SK-N-SH (cell line): ENCODE results near the gene SLC35G2. TPM values are rescaled to one million over a fixed set of nuclear protein-coding genes. Genes with fewer than 3 reads are reported as not detected.
A peak's percentile ranks its signal among the peaks of the same experiment; 100 is the strongest.
"Not testable (repeated sequence)": the region's sequence is repeated elsewhere in the genome, so short reads cannot be mapped to it uniquely, and the experiment has no call there.

ENCODE experiments used
- CTCF ChIA-PET: fragments of 300-600, 350-600 bp; formaldehyde crosslinking; extraction: SDS; loops from one replicate; lab custom pipeline; 2021; lab: Yijun Ruan, JAX
- POLR2A ChIA-PET: fragments of 350-600 bp; sonication (Branson Sonifier 250); formaldehyde crosslinking; extraction: SDS; loops from one replicate; lab custom pipeline; 2020; ENCODE audit warnings: antibody characterized with exemption, inconsistent platforms; lab: Yijun Ruan, JAX
- DNase-seq: peaks from one replicate; pipeline ENCODE4 v3.0.0; 2012
- H2AFZ ChIP-seq: fragments of 200-600 bp; sonication (generic); 2 replicates; pipeline ENCODE4 v1.8.1; 2016; ENCODE audit warnings: antibody characterized with exemption, mild to moderate bottlenecking, low read depth
- H3F3A ChIP-seq: fragments of 200-600 bp; sonication (generic); replicated peaks from 2 replicates; pipeline ENCODE3; 2016; ENCODE audit warnings: antibody characterized with exemption, mild to moderate bottlenecking; ENCODE audit not compliant: insufficient read depth
- H3K27ac ChIP-seq, 2 experiments: fragments of 200-500 bp in 1 of 2; fragments of 200-600 bp in 1 of 2; sonication (Bioruptor generic) in 1 of 2; sonication (generic), shearing (Covaris generic) in 1 of 2; 2 replicates each; pipeline versions ENCODE4 v1.5.1 to v1.6.1; 2014 to 2016; ENCODE audit warnings: low read depth in 2 of 2, inconsistent platforms in 1 of 2, low read length in 1 of 2, mild to moderate bottlenecking in 1 of 2, mixed read lengths in 1 of 2
- H3K27me3 ChIP-seq: fragments of 200-600 bp; sonication (generic), shearing (Covaris generic); 2 replicates; pipeline ENCODE4 v1.6.1; 2016; ENCODE audit warnings: mixed run types; ENCODE audit not compliant: insufficient read depth
- H3K36me3 ChIP-seq, 2 experiments: fragments of 200-500 bp in 1 of 2; fragments of 200-600 bp in 1 of 2; sonication (Bioruptor generic) in 1 of 2; sonication (generic) in 1 of 2; replicated peaks in 1 of 2; 2 replicates each; pipeline versions ENCODE3 to v1.5.1; 2014 to 2016; ENCODE audit warnings: low read length in 1 of 2, mild to moderate bottlenecking in 1 of 2; ENCODE audit not compliant: insufficient read depth in 2 of 2, control insufficient read depth in 1 of 2
- H3K4me1 ChIP-seq, 2 experiments: fragments of 200-500 bp in 1 of 2; fragments of 200-600 bp in 1 of 2; sonication (Bioruptor generic) in 1 of 2; sonication (generic), shearing (Covaris generic) in 1 of 2; 2 replicates each; pipeline versions ENCODE4 v1.5.1 to v1.6.1; 2014 to 2016; ENCODE audit warnings: low read depth in 1 of 2, low read length in 1 of 2, mixed run types in 1 of 2; ENCODE audit not compliant: insufficient read depth in 2 of 2, control insufficient read depth in 1 of 2
- H3K4me2 ChIP-seq: fragments of 200-600 bp; sonication (generic), shearing (Covaris generic); 2 replicates; pipeline ENCODE4 v1.6.1; 2017; ENCODE audit warnings: mixed run types
- H3K4me3 ChIP-seq, 2 experiments: fragments of 200-500 bp in 1 of 2; fragments of 200-600 bp in 1 of 2; sonication (Bioruptor generic) in 1 of 2; sonication (generic), shearing (Covaris generic) in 1 of 2; 2 replicates each; pipeline versions ENCODE4 v1.5.1 to v1.8.1; 2014 to 2016; ENCODE audit warnings: low read depth in 2 of 2, inconsistent platforms in 1 of 2, low read length in 1 of 2, mild to moderate bottlenecking in 1 of 2, mixed read lengths in 1 of 2, moderate library complexity in 1 of 2
- H3K79me2 ChIP-seq: fragments of 200-600 bp; sonication (generic); 2 replicates; pipeline ENCODE4 v1.8.1; 2017; ENCODE audit warnings: mild to moderate bottlenecking; ENCODE audit not compliant: insufficient read depth
- H3K9ac ChIP-seq: fragments of 200-600 bp; sonication (generic); 2 replicates; pipeline ENCODE4 v1.6.1; 2017; ENCODE audit warnings: mixed run types
- H3K9me2 ChIP-seq: fragments of 200-600 bp; sonication (generic); 2 replicates; pipeline ENCODE4 v1.6.1; 2017; ENCODE audit warnings: mixed run types
- H3K9me3 ChIP-seq: fragments of 200-600 bp; sonication (generic); 2 replicates; pipeline ENCODE4 v1.6.1; 2017; ENCODE audit warnings: mixed run types, mild to moderate bottlenecking, moderate library complexity
- H4K20me1 ChIP-seq: fragments of 200-600 bp; sonication (generic); 2 replicates; pipeline ENCODE4 v1.6.1; 2017; ENCODE audit warnings: mild to moderate bottlenecking, mixed run types; ENCODE audit not compliant: insufficient read depth
- CHD2 ChIP-seq: fragments of 150-350 bp; IDR thresholded peaks from 2 replicates; pipeline ENCODE4 v1.6.1; 2018; ENCODE audit warnings: low read length; ENCODE audit not compliant: partially characterized antibody
- EP300 ChIP-seq, 2 experiments: IDR thresholded peaks; 2 replicates each; pipeline versions ENCODE4 v1.4.0 to v1.6.1; 2012; ENCODE audit warnings: borderline replicate concordance in 1 of 2, low read depth in 1 of 2, low read length in 1 of 2
- EZH2phosphoT487 ChIP-seq: fragments of 200-600 bp; sonication (generic); IDR thresholded peaks from 2 replicates; pipeline ENCODE4 v1.6.1; 2017; ENCODE audit warnings: low read depth, mixed run types, mild to moderate bottlenecking, antibody characterized with exemption, moderate library complexity, borderline replicate concordance
- FOXJ3 ChIP-seq: sonication (generic); formaldehyde crosslinking; IDR thresholded peaks from 2 replicates; pipeline ENCODE4 v1.5.1; 2020; ENCODE audit warnings: mild to moderate bottlenecking, missing genetic modification reagents
- FOXM1 ChIP-seq: IDR thresholded peaks from 2 replicates; pipeline ENCODE4 v1.4.0; 2012; ENCODE audit warnings: low read depth, mild to moderate bottlenecking
- MAX ChIP-seq: IDR thresholded peaks from 2 replicates; pipeline ENCODE4 v1.4.0; 2012; ENCODE audit warnings: low read depth
- MEF2A ChIP-seq: IDR thresholded peaks from 2 replicates; pipeline ENCODE4 v1.4.0; 2012; ENCODE audit warnings: low read depth, borderline replicate concordance
- MXI1 ChIP-seq: IDR thresholded peaks from 2 replicates; pipeline ENCODE4 v1.6.1; 2012; ENCODE audit warnings: mild to moderate bottlenecking, low read depth, low read length, improper control_type of control experiment
- NRF1 ChIP-seq: IDR thresholded peaks from 2 replicates; pipeline ENCODE4 v1.6.1; 2012; ENCODE audit warnings: low read depth, mild to moderate bottlenecking, low read length
- RXRA ChIP-seq: IDR thresholded peaks from 2 replicates; pipeline ENCODE4 v1.4.0; 2012; ENCODE audit warnings: low read depth, mild to moderate bottlenecking, borderline replicate concordance
- SIN3A ChIP-seq: IDR thresholded peaks from 2 replicates; pipeline ENCODE4 v1.6.1; 2012; ENCODE audit warnings: low read depth, mild to moderate bottlenecking, low read length, moderate library complexity, borderline replicate concordance
- TAF1 ChIP-seq: IDR thresholded peaks from 2 replicates; pipeline ENCODE4 v1.6.1; 2012; ENCODE audit warnings: low read depth, mild to moderate bottlenecking, low read length, moderate library complexity, borderline replicate concordance
- TCF12 ChIP-seq: IDR thresholded peaks from 2 replicates; pipeline ENCODE4 v1.4.0; 2012
- YY1 ChIP-seq: IDR thresholded peaks from 2 replicates; pipeline ENCODE4 v1.4.0; 2012; ENCODE audit warnings: low read depth, mild to moderate bottlenecking
- WGBS: methylation state at CpG from one replicate; pipeline ENCODE4 v1.1.6; 2017; ENCODE audit warnings: low lambda C conversion rate; 5-methylcytosine and 5-hydroxymethylcytosine counted together
- polyA plus RNA-seq, 3 experiments: library from polyadenylated mRNA; depleted of rRNA; stranded (reverse); fragments of >200 nt; gene quantifications; 2 replicates each; pipeline ENCODE4 v1.2.3, GENCODE V29; 2012
- TF ChIP-seq, protein P1 (sequence below): fragments of 150-350 bp; IDR thresholded peaks from 2 replicates; pipeline ENCODE4 v1.6.1; 2017; ENCODE audit warnings: antibody characterized with exemption, low read length, low read depth, borderline replicate concordance
- TF ChIP-seq, protein P2 (sequence below): IDR thresholded peaks from 2 replicates; pipeline ENCODE4 v1.4.0; 2012; ENCODE audit warnings: low read depth, borderline replicate concordance
- TF ChIP-seq, protein P3 (sequence below): IDR thresholded peaks from 2 replicates; pipeline ENCODE4; 2012

The SLC35G2 gene
- polyA plus RNA-seq, 1 of the 3 experiments (the other 2 are of a cell fraction): 9.7 TPM

DNA sequence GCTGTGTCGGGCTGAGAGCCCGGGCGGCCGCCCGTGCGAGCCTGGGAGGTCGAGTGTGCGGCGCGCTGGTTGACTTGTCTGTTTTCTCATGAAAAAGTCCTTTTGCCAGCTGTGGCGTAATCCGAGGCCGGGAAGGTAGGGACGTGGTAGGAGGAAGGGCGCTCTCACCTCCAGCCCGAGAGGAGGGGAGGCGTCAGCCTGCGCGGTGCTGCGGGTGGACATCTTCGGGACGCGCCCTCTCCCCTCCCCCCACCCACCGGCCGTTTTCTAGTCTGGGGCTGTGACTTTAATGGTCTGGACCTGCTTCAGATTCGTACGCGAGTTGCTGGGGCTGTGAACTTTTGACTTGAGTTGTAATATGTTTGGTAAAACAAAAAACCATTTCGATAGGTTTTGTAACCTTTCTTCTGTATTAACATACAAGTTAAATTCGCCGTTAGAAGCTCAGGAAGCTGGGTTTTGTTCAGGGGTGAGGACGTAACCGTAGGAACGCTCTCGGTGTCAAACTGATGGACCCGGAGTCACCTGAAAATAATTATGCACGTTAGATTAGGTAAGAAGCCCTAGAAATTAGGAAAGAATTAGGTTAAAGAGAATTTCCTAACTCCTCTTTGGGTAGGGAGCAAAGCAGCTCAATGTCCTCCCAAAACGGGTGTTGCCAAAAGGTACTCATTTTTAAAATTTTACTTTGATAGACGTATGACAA lies 43.8 kb downstream of the SLC35G2 start:
- H3K27ac ChIP-seq: peak overlapping the region; percentile 83 to 90
- peaks cover 5 to 6% of the 10 kb centered on the region in 2 experiments; a peak in 3 of 4 replicates for H3K4me1 ChIP-seq
- peaks cover 80% of the 10 kb centered on the region for H3K79me2 ChIP-seq
- H3K9me2 ChIP-seq: no peaks in the 10 kb centered on the region
- peaks cover 0 to 5% of the 10 kb centered on the region in 2 experiments for H3K36me3 ChIP-seq
- peak overlapping the region; percentile 92 for H3K4me2 ChIP-seq
- CTCF ChIA-PET: interaction anchor here (0.8 to 4.5 kb wide), 7 partner anchors 11 to 471 kb away, joined by 3 to 19 read pairs (median 5); partner anchors contain the start of gene STAG1
- peaks cover 23% of the 10 kb centered on the region for H4K20me1 ChIP-seq
- peaks cover 17% of the 10 kb centered on the region for H3F3A ChIP-seq
- TF ChIP-seq FOXJ3 (CRISPR knock-in tag) (0 out of 2 replicates have a peak, but pooled peaks have one; percentile 38), YY1 (no peak), TAF1 (peak; percentile 10; the same call in 1 of the 2 replicates), CHD2 (peak; percentile 68), TCF12 (0 out of 2 replicates have a peak, but pooled peaks have one; percentile 8), SIN3A (peak; percentile 48; the same call in 1 of the 2 replicates), FOXM1 (0 out of 2 replicates have a peak, but pooled peaks have one; percentile 19), MXI1 (no peak; the same call in 1 of the 2 replicates), EZH2phosphoT487 (no peak)
- TF ChIP-seq, protein P1, sequence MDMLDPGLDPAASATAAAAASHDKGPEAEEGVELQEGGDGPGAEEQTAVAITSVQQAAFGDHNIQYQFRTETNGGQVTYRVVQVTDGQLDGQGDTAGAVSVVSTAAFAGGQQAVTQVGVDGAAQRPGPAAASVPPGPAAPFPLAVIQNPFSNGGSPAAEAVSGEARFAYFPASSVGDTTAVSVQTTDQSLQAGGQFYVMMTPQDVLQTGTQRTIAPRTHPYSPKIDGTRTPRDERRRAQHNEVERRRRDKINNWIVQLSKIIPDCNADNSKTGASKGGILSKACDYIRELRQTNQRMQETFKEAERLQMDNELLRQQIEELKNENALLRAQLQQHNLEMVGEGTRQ: no peak
- TF ChIP-seq, all 33 proteins: peak for 6
- no peaks in the 10 kb centered on the region for H3K27me3 ChIP-seq
- peak overlapping the region; percentile 52 for H2AFZ ChIP-seq
- POLR2A ChIA-PET: interaction anchor here (0.6 to 1.7 kb wide), 5 partner anchors 44 to 863 kb away, joined by 3 to 21 read pairs (median 4); partner anchors contain the start of genes SLC35G2 and STAG1
- under 1% methylated on average over 26 of the region's 39 CpGs for WGBS
- peak overlapping the region; percentile 75 for H3K9ac ChIP-seq
- no peaks in the 10 kb centered on the region for H3K9me3 ChIP-seq
- peak; percentile 76 for DNase-seq
- H3K4me3 ChIP-seq: peak overlapping the region; percentile 71 to 84

GRCh38 chr3:136869282-136869681 lies 50.4 kb downstream of the SLC35G2 start:
- POLR2A ChIA-PET: no interaction called here
- WGBS: 98% methylated on average over 9 of the region's 9 CpGs

GRCh38 chr3:136872258-136872657 lies 53.3 kb downstream of the SLC35G2 start:
- Histone ChIP-seq H3K36me3 (peaks cover 0 to 41% of the 10 kb centered on the region in 2 experiments), H3K79me2 (peaks cover 96% of the 10 kb centered on the region), H4K20me1 (peaks cover 26% of the 10 kb centered on the region; the same call in 1 of the 2 replicates)
- H3K4me3 ChIP-seq, H3K4me1 ChIP-seq, CTCF ChIA-PET, H3K4me2 ChIP-seq, H3F3A ChIP-seq, H3K9me3 ChIP-seq, POLR2A ChIA-PET, H3K27me3 ChIP-seq, H3K27ac ChIP-seq, H2AFZ ChIP-seq, H3K9ac ChIP-seq, DNase-seq, H3K9me2 ChIP-seq: not testable (repeated sequence)
- 100% methylated on average over 3 of the region's 3 CpGs for WGBS

More at GRCh38 chr3:136869282-136869681, 50.4 kb downstream of the SLC35G2 start:
- Histone ChIP-seq H3K36me3 (peaks cover 0 to 36% of the 10 kb centered on the region in 2 experiments), H3K9me2 (no peaks in the 10 kb centered on the region), H3F3A (peaks cover 10% of the 10 kb centered on the region), H3K27ac (no peak overlapping the region), H3K4me3 (no peak overlapping the region)
- CTCF ChIA-PET: no interaction called here
- TF ChIP-seq NRF1: no peak
- no peak for TF ChIP-seq TAF1
- TF ChIP-seq, protein P2, sequence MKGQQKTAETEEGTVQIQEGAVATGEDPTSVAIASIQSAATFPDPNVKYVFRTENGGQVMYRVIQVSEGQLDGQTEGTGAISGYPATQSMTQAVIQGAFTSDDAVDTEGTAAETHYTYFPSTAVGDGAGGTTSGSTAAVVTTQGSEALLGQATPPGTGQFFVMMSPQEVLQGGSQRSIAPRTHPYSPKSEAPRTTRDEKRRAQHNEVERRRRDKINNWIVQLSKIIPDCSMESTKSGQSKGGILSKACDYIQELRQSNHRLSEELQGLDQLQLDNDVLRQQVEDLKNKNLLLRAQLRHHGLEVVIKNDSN: no peak
- TF ChIP-seq, protein P3, sequence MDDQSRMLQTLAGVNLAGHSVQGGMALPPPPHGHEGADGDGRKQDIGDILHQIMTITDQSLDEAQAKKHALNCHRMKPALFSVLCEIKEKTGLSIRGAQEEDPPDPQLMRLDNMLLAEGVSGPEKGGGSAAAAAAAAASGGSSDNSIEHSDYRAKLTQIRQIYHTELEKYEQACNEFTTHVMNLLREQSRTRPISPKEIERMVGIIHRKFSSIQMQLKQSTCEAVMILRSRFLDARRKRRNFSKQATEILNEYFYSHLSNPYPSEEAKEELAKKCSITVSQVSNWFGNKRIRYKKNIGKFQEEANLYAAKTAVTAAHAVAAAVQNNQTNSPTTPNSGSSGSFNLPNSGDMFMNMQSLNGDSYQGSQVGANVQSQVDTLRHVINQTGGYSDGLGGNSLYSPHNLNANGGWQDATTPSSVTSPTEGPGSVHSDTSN: no peak
- TF ChIP-seq TCF12: no peak
- no peak for TF ChIP-seq RXRA
- no peak for TF ChIP-seq EP300 (IDR thresholded peaks at IDR 0.05; ENCODE audit: borderline replicate concordance in 1 of 2, low read depth in 1 of 2, low read length in 1 of 2)
- TF ChIP-seq YY1: no peak
- no peak for TF ChIP-seq MAX
- no peak for TF ChIP-seq MEF2A
- TF ChIP-seq, all 33 proteins: peak for 0
- no peaks in the 10 kb centered on the region; a peak in 1 of 4 replicates for H3K4me1 ChIP-seq
- no peak overlapping the region for H2AFZ ChIP-seq
- peaks cover 36% of the 10 kb centered on the region for H4K20me1 ChIP-seq
- peaks cover 99% of the 10 kb centered on the region for H3K79me2 ChIP-seq
- no peaks in the 10 kb centered on the region for H3K9me3 ChIP-seq
- DNase-seq: no peak
- no peaks in the 10 kb centered on the region for H3K27me3 ChIP-seq
- no peak overlapping the region for H3K4me2 ChIP-seq
- H3K9ac ChIP-seq: no peak overlapping the region
